Neuron (in vitro differentiated cells): ENCODE results near the gene GLRX3.

Experiments used
- H2AFZ ChIP-seq: one replicate; pipeline ENCODE4 v1.6.1; 2013; ENCODE audit warnings: low read depth, mild to moderate bottlenecking, inconsistent platforms, low read length, moderate library complexity
- H3K27me3 ChIP-seq: one replicate; pipeline ENCODE4 v1.6.1; 2013; ENCODE audit warnings: low read length; ENCODE audit not compliant: insufficient read depth
- H3K36me3 ChIP-seq: one replicate; pipeline ENCODE4 v1.6.1; 2013; ENCODE audit warnings: low read length; ENCODE audit not compliant: insufficient read depth
- H3K4me1 ChIP-seq: one replicate; pipeline ENCODE4 v1.6.1; 2013; ENCODE audit warnings: low read length; ENCODE audit not compliant: insufficient read depth
- H3K4me3 ChIP-seq: 2 replicates; pipeline ENCODE4 v1.5.1; 2013; ENCODE audit warnings: mild to moderate bottlenecking, low read length, moderate library complexity
- H3K9me3 ChIP-seq: one replicate; pipeline ENCODE4 v1.6.1; 2013; ENCODE audit warnings: low read length

The GLRX3 gene

GRCh38 chr10:130185591-130185990 lies 49.4 kb downstream of the GLRX3 start:
- no peak overlapping the region for H2AFZ ChIP-seq
- H3K36me3 ChIP-seq: peaks cover 65% of the 10 kb centered on the region

GRCh38 chr10:130188195-130189175 lies 52.3 kb downstream of the GLRX3 start:
- Histone ChIP-seq H2AFZ (no peak overlapping the region), H3K4me1 (no peaks in the 10 kb centered on the region), H3K27me3 (no peaks in the 10 kb centered on the region), H3K36me3 (peaks cover 44% of the 10 kb centered on the region), H3K9me3 (no peaks in the 10 kb centered on the region), H3K4me3 (no peak overlapping the region)

More at GRCh38 chr10:130185591-130185990, 49.4 kb downstream of the GLRX3 start:
- Histone ChIP-seq H3K4me1 (no peaks in the 10 kb centered on the region), H3K27me3 (no peaks in the 10 kb centered on the region), H3K4me3 (no peak overlapping the region), H3K9me3 (no peaks in the 10 kb centered on the region)

GRCh38 chr10:130189608-130190054 lies 53.4 kb downstream of the GLRX3 start:
- H3K36me3 ChIP-seq: peaks cover 32% of the 10 kb centered on the region
- no peak overlapping the region for H3K4me3 ChIP-seq
- H3K9me3 ChIP-seq: no peaks in the 10 kb centered on the region
- H3K27me3 ChIP-seq: no peaks in the 10 kb centered on the region
- no peaks in the 10 kb centered on the region for H3K4me1 ChIP-seq
- no peak overlapping the region for H2AFZ ChIP-seq

DNA sequence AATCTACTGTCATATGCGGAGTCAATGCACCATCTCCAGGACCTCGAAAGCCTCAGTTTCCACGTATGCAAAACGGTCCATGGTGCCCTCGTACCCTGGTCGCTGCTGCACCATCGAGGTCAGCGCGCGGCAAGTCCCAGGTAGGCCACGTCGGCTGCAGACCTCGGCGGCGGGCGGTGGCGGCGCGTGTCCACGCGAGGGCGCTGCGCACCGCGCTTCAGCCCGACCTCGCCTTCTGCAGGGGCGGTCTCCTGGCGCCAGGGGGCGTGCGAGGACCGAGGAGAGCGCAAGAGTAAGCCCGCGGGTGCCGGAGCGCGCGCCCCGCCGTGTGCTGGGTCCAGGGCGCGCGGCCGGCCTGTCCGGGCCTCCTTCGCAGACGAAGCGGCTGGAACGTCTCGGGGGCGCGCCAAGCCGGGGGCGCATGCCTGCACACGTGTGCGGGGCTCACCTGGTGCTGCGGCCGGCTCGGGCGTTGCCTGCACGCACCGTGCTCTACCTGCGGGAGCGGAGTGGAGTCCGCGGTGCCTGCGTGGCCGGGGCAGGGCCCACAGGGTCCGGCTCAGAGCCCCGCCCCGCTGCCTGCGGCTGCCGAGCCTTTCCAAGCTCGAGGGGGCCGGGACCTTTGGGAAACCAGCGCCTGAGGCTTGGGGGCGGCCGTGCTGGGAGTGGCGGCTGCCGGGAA lies 54.0 kb downstream of the GLRX3 start:
- Histone ChIP-seq H3K36me3 (peaks cover 27% of the 10 kb centered on the region), H3K4me1 (no peaks in the 10 kb centered on the region), H3K9me3 (no peaks in the 10 kb centered on the region), H3K4me3 (no peak overlapping the region), H2AFZ (no peak overlapping the region), H3K27me3 (no peaks in the 10 kb centered on the region)

- no peaks in the 10 kb centered on the region for H3K27me3 ChIP-seq
- no peak overlapping the region for H3K4me3 ChIP-seq
- no peak overlapping the region for H2AFZ ChIP-seq
- H3K4me1 ChIP-seq: no peaks in the 10 kb centered on the region
- H3K9me3 ChIP-seq: no peaks in the 10 kb centered on the region
- H3K36me3 ChIP-seq: peaks cover 21% of the 10 kb centered on the region
These were observed 54.5 kb downstream of the GLRX3 start for GRCh38 chr10:130190737-130191115.

DNA sequence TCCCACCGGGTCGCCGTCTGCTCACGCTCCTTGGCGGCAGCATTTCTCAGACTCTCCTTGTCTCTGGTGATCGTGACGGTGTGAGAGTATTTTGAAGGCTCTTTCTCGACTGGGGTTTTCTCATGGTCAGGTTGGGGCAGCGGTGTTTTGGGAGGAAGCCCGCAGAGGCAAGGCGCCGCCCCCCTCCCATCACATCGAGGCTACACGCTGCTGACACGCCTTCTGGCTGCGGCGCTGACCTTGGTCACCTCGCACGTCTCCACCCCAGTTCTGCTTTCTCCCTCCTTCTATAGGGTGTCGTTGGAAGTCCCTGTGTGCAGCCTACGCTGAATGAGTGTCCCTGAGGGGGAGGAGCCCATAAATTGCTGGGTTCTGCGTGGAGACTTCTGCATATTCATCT lies 55.2 kb downstream of the GLRX3 start:
- no peaks in the 10 kb centered on the region for H3K9me3 ChIP-seq
- no peak overlapping the region for H2AFZ ChIP-seq
- H3K27me3 ChIP-seq: no peaks in the 10 kb centered on the region
- peaks cover 18% of the 10 kb centered on the region for H3K36me3 ChIP-seq
- no peak overlapping the region for H3K4me3 ChIP-seq
- H3K4me1 ChIP-seq: no peaks in the 10 kb centered on the region

DNA sequence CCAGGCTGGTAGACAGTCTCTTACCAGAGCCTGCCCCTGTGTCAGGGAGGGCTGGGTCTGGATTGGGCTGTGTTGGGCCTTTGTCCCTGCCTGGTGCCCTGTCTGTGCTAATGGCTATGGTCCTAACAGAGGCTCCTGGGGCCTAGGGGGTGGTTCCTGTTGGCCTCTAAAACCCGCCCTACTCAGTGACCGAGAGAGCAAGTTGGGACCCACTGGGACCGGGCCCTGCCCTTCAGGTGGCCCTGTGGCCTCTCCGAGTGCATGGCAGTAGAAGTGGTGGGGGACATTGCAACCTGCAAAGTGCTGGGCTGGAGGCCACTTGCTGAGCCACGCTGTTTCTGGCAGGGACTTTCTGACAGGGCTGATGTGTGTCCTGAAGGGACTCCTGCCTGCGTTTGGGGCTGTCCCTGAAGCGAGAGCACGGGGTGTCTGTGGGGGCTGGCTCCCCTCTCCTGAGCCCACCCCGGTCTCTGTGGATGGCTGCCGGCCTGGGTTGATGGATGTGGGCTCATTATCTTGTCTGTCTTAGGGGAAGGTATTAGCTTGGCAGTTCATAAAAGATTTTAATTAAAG lies 56.2 kb downstream of the GLRX3 start:
- Histone ChIP-seq H3K36me3 (peaks cover 9% of the 10 kb centered on the region), H3K9me3 (no peaks in the 10 kb centered on the region), H3K4me1 (no peaks in the 10 kb centered on the region), H3K27me3 (no peaks in the 10 kb centered on the region), H2AFZ (no peak overlapping the region), H3K4me3 (no peak overlapping the region)

GRCh38 chr10:130193033-130193432 lies 56.8 kb downstream of the GLRX3 start:
- Histone ChIP-seq H3K4me3 (no peak overlapping the region), H3K4me1 (no peaks in the 10 kb centered on the region), H3K27me3 (no peaks in the 10 kb centered on the region), H2AFZ (no peak overlapping the region), H3K36me3 (peaks cover 3% of the 10 kb centered on the region), H3K9me3 (no peaks in the 10 kb centered on the region)

DNA sequence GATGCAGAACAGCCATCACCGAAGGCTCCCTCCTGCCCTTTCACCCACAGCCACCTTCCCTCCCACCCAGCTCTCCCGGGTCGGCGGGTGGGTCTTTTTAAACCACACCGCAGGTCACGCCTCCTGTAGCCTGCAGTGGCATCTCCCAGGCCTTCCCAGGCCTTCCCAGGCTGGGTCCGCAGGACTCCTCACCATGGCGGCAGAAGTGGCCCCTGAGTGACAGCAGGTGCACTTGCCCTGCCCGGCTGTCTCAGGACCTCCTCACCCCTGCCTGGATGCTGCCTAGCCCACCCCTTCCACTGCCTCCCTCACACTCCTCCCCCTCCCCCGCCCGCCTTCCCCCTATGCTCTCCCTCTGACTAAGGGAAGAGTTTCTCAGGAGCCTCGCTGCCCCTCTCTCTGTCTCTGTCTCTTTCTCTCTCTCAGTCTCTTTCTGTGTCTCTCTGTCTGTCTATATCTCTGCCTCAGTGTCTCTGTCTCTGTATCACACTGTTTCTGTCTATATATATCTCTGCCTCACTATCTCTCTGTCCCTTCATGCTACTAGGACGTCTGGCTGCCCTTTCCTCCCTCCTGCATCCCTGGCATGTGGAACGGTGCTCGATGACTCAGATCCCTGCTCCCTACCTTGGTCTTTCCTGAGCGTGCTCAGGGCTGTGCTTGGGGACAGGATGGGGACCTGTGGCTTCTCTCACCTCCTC lies 57.5 kb downstream of the GLRX3 start:
- Histone ChIP-seq H3K4me1 (no peaks in the 10 kb centered on the region), H3K27me3 (no peaks in the 10 kb centered on the region), H3K4me3 (no peak overlapping the region), H3K9me3 (no peaks in the 10 kb centered on the region), H2AFZ (no peak overlapping the region), H3K36me3 (no peaks in the 10 kb centered on the region)

GRCh38 chr10:130194194-130194990 lies 58.2 kb downstream of the GLRX3 start:
- Histone ChIP-seq H3K27me3 (no peaks in the 10 kb centered on the region), H2AFZ (no peak overlapping the region), H3K9me3 (no peaks in the 10 kb centered on the region), H3K4me3 (no peak overlapping the region), H3K36me3 (no peaks in the 10 kb centered on the region), H3K4me1 (no peaks in the 10 kb centered on the region)

GRCh38 chr10:130194991-130195645 lies 58.9 kb downstream of the GLRX3 start:
- H2AFZ ChIP-seq: no peak overlapping the region
- no peak overlapping the region for H3K4me3 ChIP-seq
- H3K36me3 ChIP-seq: no peaks in the 10 kb centered on the region
- no peaks in the 10 kb centered on the region for H3K27me3 ChIP-seq
- H3K4me1 ChIP-seq: peaks cover 3% of the 10 kb centered on the region
- H3K9me3 ChIP-seq: no peaks in the 10 kb centered on the region
